Activated naive CD8-positive, alpha-beta T cell treated with anti-CD3 and anti-CD28 coated beads, Interleukin-2, amount 50 U/mL, for 24 hours (primary cell): Measurements from ENCODE around the gene SYT13.
"Not testable (repeated sequence)": the region's sequence is repeated elsewhere in the genome, so short reads cannot be mapped to it uniquely, and the experiment has no call there.

Source experiments
- ATAC-seq: fragments of 150-1000 bp; cut with Tn5 transposase; one replicate; pipeline ENCODE4 v1.10.0; 2021
- DNase-seq: peaks from one replicate; pipeline ENCODE4 v3.0.0; 2021
- H3K27ac Mint-ChIP-seq: one replicate; pipeline ENCODE4 v1.8.0; 2021; ENCODE audit warnings: mild to moderate bottlenecking, mixed read lengths
- H3K27me3 Mint-ChIP-seq: one replicate; pipeline ENCODE4 v1.8.0; 2021; ENCODE audit warnings: mixed read lengths
- H3K36me3 Mint-ChIP-seq: one replicate; pipeline ENCODE4 v1.8.0; 2021; ENCODE audit warnings: low read depth, mixed read lengths
- H3K4me1 Mint-ChIP-seq: one replicate; pipeline ENCODE4 v1.8.0; 2021; ENCODE audit warnings: mixed read lengths
- H3K4me3 Mint-ChIP-seq: one replicate; pipeline ENCODE4 v1.8.0; 2021; ENCODE audit warnings: mild to moderate bottlenecking, moderate library complexity, mixed read lengths
- H3K9me3 Mint-ChIP-seq: one replicate; pipeline ENCODE4 v1.8.0; 2021; ENCODE audit warnings: mixed read lengths

SYT13 gene

DNA sequence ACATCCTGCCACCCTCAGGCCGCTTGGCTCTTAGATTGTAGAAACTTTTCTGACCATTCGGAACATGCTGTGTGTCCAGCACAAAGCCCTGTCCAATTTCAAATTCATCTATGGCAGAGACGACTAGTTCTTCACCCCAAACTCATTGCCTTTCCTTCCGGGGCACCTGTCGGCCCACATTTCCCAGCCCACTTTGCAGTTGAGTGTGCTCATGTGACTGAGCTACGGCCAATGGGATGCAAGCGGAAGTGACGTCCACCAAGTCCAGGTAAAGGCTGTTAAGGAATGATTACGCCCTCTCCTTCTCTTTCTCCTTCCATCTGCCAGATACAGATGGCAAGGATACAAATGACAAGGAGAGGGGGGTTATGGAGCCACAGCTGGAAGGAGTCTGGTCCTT lies 32.5 kb downstream of the SYT13 start:
- DNase-seq: no peak
- ATAC-seq: no peak
- no peak overlapping the region for H3K4me3 Mint-ChIP-seq
- H3K36me3 Mint-ChIP-seq: no peaks in the 10 kb centered on the region
- no peaks in the 10 kb centered on the region for H3K9me3 Mint-ChIP-seq
- no peaks in the 10 kb centered on the region for H3K4me1 Mint-ChIP-seq
- H3K27me3 Mint-ChIP-seq: peaks cover 18% of the 10 kb centered on the region
- H3K27ac Mint-ChIP-seq: no peak overlapping the region

DNA sequence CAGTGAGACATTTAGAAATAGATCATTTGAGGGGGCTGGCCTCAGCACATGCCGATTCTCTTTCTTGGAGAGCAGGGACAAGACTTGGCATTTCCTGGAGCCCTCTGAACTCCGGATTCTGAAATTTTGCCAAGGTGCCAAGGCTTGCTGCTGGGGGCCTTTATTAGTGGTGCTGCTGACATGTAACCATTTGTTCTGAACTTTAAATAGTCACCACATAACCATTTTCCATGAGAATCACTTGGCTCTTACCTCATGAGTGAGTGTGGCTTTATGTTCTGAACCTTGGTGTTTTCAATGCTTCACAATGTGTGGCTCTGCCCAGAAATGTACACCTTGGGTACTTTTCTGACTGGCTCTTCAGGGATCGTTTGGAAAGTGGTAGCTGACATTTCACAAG lies 33.3 kb downstream of the SYT13 start:
- DNase-seq (no peak), ATAC-seq (no peak)
- Mint-ChIP-seq H3K27ac (no peak overlapping the region), H3K4me3 (no peak overlapping the region), H3K27me3 (peaks cover 18% of the 10 kb centered on the region), H3K9me3 (no peaks in the 10 kb centered on the region), H3K36me3 (no peaks in the 10 kb centered on the region), H3K4me1 (no peaks in the 10 kb centered on the region)

DNA sequence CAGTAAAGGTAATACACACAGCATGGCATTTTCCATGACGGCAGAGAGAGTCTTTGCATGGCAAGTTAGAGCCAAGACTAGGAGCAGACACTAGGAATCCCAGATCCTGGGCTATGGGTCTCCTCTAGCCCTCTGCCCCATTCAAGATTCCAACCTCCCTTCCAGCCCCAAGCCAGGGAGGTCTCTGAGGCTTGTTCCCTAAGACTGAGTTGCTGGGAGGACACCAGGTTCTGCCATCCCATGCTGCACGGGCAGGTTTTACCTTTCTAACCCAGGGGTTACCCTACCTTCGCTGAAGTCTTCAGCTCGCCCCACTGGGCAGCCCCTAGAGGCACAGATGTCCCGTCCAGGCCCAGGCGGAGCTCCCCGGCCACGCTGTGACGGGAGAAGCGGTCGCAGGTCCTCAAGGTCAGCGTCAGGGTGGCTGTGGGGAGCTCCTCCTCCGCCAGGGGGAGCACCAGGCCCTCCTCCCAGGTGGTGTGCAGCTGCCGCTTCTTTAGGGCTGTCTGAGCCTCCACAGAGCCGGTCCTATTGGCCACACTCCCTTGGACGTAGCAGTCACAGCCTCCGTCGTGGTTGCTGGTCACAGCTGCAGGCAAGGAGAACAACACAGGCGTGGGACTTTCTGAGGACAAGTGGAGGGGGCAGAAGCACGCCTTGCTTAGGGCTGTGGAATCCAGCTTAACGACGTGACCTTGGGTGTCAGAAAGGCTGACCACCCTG lies 33.8 kb downstream of the SYT13 start:
- Mint-ChIP-seq H3K27me3 (peaks cover 15% of the 10 kb centered on the region), H3K4me1 (no peaks in the 10 kb centered on the region), H3K27ac (no peak overlapping the region), H3K4me3 (no peak overlapping the region), H3K9me3 (no peaks in the 10 kb centered on the region), H3K36me3 (no peaks in the 10 kb centered on the region)
- ATAC-seq (no peak), DNase-seq (peak; percentile 40)

DNA sequence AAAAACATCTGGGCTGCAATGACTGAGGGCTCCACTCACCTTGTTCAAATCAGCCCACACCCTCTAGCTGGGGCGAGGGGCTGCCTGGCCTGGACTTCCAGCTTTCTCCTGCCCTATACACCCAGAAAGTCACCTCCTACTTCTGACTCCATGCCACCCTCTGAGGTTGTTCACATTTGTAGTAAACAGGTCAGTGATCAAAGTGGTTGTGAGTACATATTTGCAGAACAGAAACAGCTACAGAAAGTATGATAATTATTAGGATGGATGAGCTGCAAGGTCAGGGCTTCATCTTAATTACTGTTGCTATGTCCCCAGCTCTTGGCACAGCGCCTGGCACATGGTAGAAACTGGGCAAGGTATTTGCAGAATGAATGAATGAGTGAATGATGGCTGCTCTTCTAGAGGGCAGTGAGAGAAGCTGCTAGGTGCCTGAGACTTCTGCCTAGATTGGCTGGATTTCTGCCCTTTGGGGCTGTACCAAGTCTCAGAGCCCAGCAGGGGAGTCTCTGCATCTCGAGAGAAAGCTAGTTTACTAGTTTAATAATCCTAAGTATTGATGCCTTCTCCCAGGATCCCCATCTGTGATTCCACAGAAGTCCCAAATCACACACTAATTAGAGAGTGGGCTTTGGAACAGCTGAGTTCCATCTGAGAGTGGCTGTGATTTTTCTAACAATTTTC lies 36.0 kb downstream of the SYT13 start:
- H3K27me3 Mint-ChIP-seq: peaks cover 13% of the 10 kb centered on the region
- DNase-seq: no peak
- no peaks in the 10 kb centered on the region for H3K9me3 Mint-ChIP-seq
- H3K4me3 Mint-ChIP-seq: no peak overlapping the region
- H3K27ac Mint-ChIP-seq: no peak overlapping the region
- H3K4me1 Mint-ChIP-seq: no peaks in the 10 kb centered on the region
- ATAC-seq: no peak
- no peaks in the 10 kb centered on the region for H3K36me3 Mint-ChIP-seq

DNA sequence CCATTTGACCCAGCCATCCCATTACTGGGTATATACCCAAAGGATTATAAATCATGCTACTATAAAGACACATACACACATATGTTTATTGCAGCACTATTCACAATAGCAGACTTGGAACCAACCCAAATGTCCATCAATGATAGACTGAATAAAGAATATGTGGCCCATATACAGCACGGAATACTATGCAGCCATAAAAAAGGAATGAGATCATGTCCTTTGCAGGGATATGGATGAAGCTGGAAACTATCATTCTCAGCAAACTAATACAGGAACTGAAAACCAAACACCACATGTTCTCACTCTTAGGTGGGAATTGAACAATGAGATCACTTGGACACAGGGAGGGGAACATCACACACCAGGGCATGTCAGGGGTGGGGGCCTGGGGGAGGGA lies 36.8 kb downstream of the SYT13 start:
- not testable (repeated sequence) for ATAC-seq, H3K36me3 Mint-ChIP-seq

DNA sequence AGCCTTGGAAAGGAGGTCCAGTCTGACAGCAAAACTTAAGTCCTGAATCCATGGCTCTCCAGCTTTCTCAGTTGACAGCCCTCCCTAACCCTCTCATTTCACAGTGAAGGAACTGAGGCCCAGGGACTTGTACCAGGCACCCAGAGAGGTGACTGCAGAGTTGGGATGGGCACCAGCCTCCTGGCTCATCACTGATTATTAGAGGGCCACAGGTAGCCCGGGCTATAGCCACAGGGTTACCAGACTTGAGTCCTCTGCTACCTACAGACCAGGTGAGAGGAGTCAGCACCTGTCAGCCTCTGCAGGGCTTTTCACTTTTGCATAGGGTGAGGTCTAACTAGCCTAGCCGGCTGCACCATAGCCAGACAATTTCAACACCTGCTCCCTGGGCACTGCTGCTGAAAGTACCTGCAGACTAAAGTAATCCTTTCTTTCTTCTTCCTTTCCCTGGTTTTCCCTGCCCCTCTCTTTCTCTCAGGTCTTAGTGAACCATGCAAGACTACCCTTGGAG lies 37.6 kb downstream of the SYT13 start:
- H3K9me3 Mint-ChIP-seq: no peaks in the 10 kb centered on the region
- ATAC-seq (no peak), DNase-seq (no peak)
- no peaks in the 10 kb centered on the region for H3K36me3 Mint-ChIP-seq
- H3K27me3 Mint-ChIP-seq: peaks cover 9% of the 10 kb centered on the region
- no peak overlapping the region for H3K4me3 Mint-ChIP-seq
- H3K4me1 Mint-ChIP-seq: no peaks in the 10 kb centered on the region
- H3K27ac Mint-ChIP-seq: no peak overlapping the region

More for the DNA sequence above, 36.8 kb downstream of the SYT13 start:
- H3K4me1 Mint-ChIP-seq, H3K9me3 Mint-ChIP-seq, DNase-seq, H3K27ac Mint-ChIP-seq, H3K4me3 Mint-ChIP-seq: not testable (repeated sequence)
- peaks cover 13% of the 10 kb centered on the region for H3K27me3 Mint-ChIP-seq

DNA sequence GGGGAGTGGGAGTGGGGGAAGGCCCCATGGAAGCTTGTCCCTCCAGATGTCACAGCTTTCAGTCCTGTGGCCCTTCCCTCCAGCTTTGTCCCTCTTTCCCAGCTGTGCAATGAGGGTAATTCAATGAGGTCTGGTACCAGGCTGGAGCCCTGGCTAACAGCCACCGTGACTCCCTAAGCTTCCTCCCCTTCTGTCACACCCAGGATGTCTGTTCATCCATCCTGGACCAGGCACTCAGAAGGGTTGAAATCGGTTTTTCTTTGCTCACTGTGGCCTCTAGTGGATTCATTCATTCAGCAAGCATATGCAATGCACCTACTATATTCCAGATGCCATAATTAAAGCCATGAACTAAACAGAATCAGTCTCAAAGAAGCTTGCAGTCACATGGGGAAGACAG lies 38.7 kb downstream of the SYT13 start:
- no peaks in the 10 kb centered on the region for H3K36me3 Mint-ChIP-seq
- DNase-seq (no peak), ATAC-seq (no peak)
- no peaks in the 10 kb centered on the region for H3K9me3 Mint-ChIP-seq
- no peak overlapping the region for H3K27ac Mint-ChIP-seq
- H3K4me1 Mint-ChIP-seq: no peaks in the 10 kb centered on the region
- H3K27me3 Mint-ChIP-seq: peaks cover 9% of the 10 kb centered on the region
- H3K4me3 Mint-ChIP-seq: no peak overlapping the region

DNA sequence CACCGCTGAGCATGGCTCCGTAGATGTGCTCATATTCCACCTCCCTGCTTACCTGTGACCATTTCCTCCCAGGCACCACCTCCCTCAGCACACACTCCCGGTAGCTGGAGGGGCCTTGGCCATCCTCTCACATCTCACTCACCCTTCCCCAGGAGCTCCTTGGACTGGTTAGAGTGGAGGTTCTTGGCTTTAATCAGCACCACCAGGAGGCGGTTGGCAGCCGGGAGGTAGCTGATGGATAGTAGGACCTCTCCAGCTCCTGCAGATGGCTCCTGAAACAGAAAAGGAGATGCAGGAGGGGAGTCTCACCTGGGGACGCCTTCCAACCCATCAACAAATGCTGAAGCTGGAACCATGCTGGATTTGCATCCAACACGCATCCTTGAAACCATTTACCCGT lies 39.9 kb downstream of the SYT13 start:
- H3K4me3 Mint-ChIP-seq: no peak overlapping the region
- no peak for ATAC-seq

DNA sequence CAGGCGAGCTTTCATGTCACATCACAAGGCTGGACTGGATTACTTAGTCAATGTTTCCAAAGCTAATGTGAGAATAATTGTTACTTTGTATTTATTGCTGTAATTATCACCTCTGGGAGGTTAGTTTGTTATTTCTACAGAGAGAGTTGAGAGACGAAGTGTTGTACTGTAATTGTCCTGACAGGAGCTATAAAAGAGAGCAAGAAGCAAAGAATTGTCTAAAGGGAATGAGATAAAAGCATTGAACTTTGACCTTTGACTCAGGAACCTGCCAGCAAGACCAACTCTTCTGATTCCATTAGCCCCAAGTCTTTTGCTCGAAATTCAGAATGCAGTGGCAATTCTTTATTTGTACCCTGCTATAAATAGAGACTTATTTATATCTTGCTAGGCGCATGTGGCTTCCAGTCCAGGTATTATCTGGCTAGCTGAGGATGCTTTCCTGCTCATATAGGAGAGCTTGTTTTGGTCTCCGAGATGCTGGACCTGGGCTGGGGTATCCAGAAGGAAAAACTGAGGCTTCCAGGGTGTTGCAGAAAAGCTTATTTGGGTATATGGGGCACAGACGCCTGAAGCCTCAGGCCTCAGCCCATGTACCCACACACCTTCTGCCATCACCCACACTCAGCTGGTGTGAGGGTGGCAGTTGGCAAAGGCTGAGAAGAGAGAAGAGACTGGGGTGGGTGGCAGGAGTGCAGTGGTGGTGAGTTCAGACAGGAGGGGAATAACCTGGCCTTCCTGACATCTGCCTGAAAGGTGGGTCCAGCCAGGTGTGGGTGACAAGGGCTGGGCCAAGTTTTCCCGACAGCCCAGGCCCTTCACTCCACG lies 40.7 kb downstream of the SYT13 start:
- DNase-seq: no peak
- H3K36me3 Mint-ChIP-seq: no peaks in the 10 kb centered on the region
- H3K4me3 Mint-ChIP-seq: no peak overlapping the region
- H3K27me3 Mint-ChIP-seq: peaks cover 9% of the 10 kb centered on the region
- no peaks in the 10 kb centered on the region for H3K9me3 Mint-ChIP-seq
- no peak overlapping the region for H3K27ac Mint-ChIP-seq
- H3K4me1 Mint-ChIP-seq: no peaks in the 10 kb centered on the region
- no peak for ATAC-seq

More for the DNA sequence above, 39.9 kb downstream of the SYT13 start:
- Mint-ChIP-seq H3K27ac (no peak overlapping the region), H3K36me3 (no peaks in the 10 kb centered on the region), H3K4me1 (no peaks in the 10 kb centered on the region), H3K9me3 (no peaks in the 10 kb centered on the region), H3K27me3 (peaks cover 9% of the 10 kb centered on the region)
- no peak for DNase-seq

DNA sequence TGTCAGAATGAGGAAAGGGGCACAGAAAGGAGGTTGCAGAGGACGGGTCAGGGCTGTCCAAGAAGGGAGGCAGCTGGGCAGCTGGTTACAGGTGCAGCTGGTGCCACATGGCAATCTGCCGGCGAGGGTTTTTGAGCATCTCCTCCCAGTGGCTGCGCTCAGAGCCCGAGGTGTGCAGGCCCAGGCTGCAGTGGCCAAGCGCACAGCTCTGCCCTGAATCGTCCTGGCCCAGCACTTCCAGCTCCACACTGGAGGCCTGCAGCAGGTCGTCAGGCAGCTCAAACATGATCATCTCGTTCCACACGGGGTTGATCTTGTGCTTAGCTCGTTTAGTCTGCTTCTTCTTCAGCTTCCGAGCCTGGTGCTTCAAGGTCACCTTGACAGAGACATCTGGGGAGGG lies 42.2 kb downstream of the SYT13 start:
- Mint-ChIP-seq H3K9me3 (peaks cover 8% of the 10 kb centered on the region), H3K27ac (no peak overlapping the region), H3K36me3 (no peaks in the 10 kb centered on the region), H3K27me3 (peaks cover 4% of the 10 kb centered on the region), H3K4me1 (no peaks in the 10 kb centered on the region), H3K4me3 (no peak overlapping the region)
- ATAC-seq (no peak), DNase-seq (no peak)

DNA sequence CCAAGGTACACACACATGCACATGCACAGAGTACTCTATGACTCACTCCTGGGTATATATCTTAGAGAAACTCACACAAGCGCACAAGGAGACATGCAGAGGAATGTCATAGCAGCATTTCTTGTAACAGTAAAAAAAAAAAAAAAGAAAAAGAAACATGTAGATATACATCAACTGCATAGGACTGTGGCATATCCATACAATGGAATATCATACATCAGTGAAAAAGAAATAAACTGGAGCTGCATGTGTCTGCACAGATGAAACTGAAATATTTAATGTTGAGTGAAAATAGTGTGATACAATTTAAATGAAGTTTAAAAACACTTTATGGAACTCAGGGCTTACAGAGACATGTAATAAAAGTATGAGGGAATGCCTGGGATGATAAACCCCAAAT lies 46.4 kb downstream of the SYT13 start:
- Mint-ChIP-seq H3K27ac (no peak overlapping the region), H3K36me3 (no peaks in the 10 kb centered on the region), H3K9me3 (peaks cover 8% of the 10 kb centered on the region), H3K27me3 (peaks cover 13% of the 10 kb centered on the region), H3K4me3 (no peak overlapping the region), H3K4me1 (no peaks in the 10 kb centered on the region)
- ATAC-seq: no peak
- DNase-seq: no peak

DNA sequence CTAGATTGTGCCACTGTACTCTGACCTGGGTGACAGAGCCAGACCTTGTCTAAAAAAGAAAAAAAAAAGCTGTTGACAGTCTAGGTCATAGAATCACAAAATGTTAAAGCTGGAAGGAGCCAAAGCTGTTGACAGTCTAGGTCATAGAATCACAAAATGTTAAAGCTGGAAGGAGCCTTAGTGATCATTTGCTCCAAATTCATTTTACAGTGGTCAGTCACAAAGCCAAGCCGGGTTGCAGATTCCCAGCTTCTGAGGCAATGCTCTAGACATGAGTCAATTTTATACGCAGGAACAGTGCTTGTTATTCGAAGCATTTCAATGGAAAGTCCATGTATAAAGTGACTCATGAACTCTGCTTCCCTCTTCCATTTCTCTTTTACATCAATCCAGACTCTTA lies 47.4 kb downstream of the SYT13 start:
- no peaks in the 10 kb centered on the region for H3K4me1 Mint-ChIP-seq
- H3K36me3 Mint-ChIP-seq: no peaks in the 10 kb centered on the region
- peaks cover 8% of the 10 kb centered on the region for H3K9me3 Mint-ChIP-seq
- ATAC-seq: no peak
- H3K27ac Mint-ChIP-seq: no peak overlapping the region
- DNase-seq: no peak
- H3K4me3 Mint-ChIP-seq: no peak overlapping the region
- peaks cover 13% of the 10 kb centered on the region for H3K27me3 Mint-ChIP-seq

DNA sequence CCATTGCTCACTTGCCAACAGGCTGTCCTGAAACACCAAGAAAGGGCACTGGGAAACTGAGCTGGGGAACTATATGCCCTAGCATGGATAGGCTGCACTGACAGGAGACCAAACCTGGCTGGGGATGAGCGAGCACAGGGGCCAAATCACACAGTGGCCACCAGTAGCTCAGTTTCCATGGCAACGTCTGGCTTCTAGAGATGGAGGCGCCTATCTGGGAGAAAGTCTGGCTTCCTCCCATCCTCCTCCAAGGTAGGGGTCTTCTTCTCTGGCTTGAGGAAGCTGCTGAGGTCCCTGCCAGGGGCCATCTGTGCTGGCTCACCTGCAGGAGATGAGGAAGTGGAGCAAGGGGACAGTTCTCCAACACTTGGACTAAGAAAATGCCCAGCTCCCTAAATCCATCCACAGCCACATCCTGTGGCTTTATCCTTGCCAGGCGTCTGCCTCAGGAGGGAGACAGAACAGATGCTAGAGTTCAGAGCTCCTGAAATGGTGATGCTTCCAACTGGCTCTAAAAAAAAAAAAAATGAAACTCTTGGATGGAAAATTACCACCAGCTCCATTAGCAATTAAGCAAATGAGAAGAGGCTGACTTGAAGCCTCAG lies 48.3 kb downstream of the SYT13 start:
- DNase-seq (no peak), ATAC-seq (no peak)
- Mint-ChIP-seq H3K9me3 (peaks cover 8% of the 10 kb centered on the region), H3K36me3 (no peaks in the 10 kb centered on the region), H3K27me3 (peaks cover 13% of the 10 kb centered on the region), H3K27ac (no peak overlapping the region), H3K4me1 (no peaks in the 10 kb centered on the region), H3K4me3 (no peak overlapping the region)

DNA sequence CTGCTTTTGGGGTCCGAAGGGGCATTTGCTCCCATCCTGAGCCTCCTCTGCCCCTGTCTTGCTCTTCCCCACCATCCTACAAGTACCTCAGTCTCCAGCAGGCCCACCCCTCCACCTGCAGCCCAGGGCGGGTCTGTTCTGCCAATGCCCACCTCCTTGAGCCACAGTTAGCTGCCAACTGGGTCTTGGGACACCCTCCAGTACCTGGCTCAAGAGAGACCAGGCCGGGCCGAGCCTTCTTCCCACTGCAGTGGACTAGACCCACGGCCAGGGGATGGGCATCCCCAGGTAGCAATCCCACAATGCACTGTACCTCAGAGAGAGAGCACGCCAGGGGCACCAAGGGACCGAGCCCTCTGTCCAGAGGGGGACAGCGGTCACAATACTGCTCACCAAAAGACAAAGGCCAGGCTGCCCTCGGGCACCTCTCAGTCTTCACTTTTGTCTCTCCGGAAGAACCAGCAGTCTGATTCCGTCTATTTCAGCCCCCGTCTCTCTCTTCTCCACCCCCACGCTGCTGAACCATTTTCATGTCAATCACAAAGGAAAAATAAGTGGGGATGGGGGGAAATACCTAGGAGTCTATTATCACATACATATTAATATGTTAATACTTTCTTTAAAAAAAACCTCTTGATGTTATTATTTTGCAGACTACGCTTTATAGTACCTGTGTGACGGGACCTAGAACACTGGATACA lies 51.7 kb downstream of the SYT13 start:
- Mint-ChIP-seq H3K9me3 (peaks cover 2% of the 10 kb centered on the region), H3K36me3 (no peaks in the 10 kb centered on the region), H3K27me3 (peaks cover 13% of the 10 kb centered on the region), H3K4me3 (no peak overlapping the region), H3K27ac (no peak overlapping the region), H3K4me1 (no peaks in the 10 kb centered on the region)
- ATAC-seq (no peak), DNase-seq (no peak)
